GM23338 (cell line): Measurements from ENCODE around the gene COMMD10.

Experiments
- EZH2 ChIP-seq: fragments of 200-600 bp; sonication (generic); IDR thresholded peaks from one replicate; pipeline ENCODE4 v1.8.0; 2017; ENCODE audit warnings: antibody characterized with exemption, mild to moderate bottlenecking, low read depth; ENCODE audit not compliant: unreplicated experiment
- EZH2phosphoT487 ChIP-seq: fragments of 200-600 bp; sonication (generic); IDR thresholded peaks from one replicate; pipeline ENCODE4 v1.8.1; 2018; ENCODE audit warnings: antibody characterized with exemption; ENCODE audit not compliant: unreplicated experiment

DNA sequence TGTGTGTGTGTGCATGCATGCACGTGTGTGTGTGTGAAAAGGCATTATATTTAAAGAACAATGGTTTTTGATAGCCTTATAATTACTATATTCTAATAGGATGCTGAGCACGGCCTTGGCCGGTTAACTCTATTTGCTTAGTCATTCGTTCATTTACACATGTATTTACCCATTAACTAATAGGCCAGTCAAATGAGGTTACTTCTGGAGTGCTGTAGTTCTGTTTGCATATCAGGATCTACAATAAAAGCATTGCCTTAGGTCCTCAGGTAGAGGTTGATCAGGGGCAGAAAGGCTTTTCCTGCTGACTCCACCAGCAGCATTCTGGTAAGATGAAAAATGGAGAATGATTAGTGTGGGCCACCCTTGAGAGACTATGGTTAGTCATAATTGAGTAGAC lies 219.0 kb downstream of the COMMD10 start:
- TF ChIP-seq EZH2phosphoT487 (no peak), EZH2 (no peak)
